NCI-H510A (cell line): ENCODE measurements around the gene SLC25A6.
"Not testable (repeated sequence)": the region's sequence is repeated elsewhere in the genome, so short reads cannot be mapped to it uniquely, and the experiment has no call there.

Experiments used
- DNase-seq: peaks from one replicate; lab custom pipeline; 2025; lab: John Stamatoyannopoulos, UW

Gene SLC25A6

DNA sequence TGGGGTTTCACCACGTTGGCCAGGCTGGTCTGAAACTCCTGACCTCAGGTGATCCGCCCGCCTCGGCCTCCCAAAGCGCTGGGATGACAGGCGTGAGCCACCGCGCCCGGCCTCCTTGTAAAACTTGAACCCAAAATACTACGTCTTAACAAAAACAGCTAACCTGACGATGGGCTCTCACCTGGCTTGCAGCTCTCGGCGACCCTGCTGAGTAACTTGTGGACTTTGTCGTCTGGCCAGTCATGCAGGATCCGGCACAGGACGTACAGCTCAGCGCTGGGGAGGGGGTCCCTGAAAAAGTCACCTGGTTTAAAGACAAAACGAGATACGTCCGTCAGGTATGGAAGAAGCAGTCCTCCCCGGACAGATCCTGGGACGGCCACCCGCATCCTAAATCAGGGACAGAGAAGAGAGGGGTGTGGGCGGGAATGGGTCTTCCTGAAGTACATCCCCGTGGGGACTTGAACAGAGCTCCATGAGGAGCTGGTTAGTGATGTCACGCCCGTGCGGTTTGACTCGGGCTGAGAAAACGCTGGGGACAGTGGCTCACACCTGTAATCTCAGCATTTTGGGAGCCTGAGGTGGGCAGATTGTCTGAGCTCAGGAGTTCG, 20.7 kb upstream of the SLC25A6 start:
- no peak for DNase-seq

DNA sequence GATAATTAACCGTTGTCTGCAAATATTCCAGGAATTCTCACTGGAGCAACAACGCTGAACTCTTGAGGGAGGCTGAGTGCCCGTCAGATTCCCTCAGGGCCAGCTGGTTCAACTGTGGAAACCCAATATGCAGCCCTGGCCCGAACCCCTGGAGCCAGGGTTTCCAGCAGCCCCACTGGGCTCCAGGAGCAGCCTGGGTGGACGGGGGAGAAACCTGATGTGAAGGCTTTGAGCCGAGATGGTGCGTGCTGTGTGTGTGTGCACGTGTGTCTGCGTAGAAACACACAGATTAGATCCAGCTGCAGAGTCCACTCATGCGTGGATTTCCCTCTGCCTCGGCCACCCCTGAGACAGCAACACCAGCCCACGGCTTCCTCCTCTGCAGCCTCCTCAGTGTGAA, 19.4 kb upstream of the SLC25A6 start:
- DNase-seq = no peak

DNA sequence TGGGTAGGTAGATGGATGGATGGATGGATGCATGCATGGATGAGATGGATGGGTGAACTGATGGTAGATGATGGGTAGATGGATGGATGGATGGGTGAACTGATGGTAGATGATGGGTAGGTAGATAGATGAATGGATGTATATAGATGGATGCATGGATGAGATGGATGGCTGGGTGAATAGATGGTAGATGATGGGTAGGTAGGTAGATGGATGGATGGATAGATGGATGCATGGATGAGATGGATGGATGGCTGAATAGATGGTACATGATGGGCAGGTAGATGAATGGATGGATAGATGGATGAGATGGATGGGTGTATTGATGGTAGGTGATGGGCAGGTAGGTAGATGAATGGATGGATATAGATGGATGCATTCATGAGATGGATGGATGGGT, 15.1 kb upstream of the SLC25A6 start:
- no peak for DNase-seq

DNA sequence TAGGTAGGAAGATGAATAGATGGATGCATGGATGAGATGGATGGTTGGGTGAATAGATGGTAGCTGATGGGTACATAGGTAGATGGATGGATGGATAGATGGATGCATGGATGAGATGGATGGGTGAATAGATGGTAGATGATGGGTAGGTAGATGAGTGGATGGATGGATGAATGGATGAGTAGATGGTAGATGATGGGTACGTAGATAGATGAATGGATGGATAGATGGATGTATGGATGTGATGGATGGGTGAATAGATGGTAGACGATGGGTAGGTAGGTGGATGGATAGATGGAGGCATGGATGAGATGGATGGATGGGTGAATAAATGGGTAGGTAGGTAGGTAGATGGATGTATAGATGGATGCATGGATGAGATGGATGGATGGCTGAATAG, 13.9 kb upstream of the SLC25A6 start:
- DNase-seq = not testable (repeated sequence)

DNA sequence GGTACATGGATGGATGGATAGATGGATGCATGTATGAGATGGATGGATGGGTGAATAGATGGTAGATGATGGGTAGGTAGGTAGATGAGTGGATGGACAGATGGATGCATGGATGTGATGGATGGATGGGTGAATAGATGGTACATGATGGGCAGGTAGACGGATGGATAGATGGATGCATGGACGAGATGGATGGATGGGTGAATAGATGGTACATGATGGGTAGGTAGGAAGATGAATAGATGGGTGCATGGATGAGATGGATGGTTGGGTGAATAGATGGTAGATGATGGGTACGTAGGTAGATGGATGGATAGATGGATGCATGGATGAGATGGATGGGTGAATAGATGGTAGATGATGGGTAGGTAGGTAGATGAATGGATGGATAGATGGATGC, 12.0 kb upstream of the SLC25A6 start:
- not testable (repeated sequence) for DNase-seq

DNA sequence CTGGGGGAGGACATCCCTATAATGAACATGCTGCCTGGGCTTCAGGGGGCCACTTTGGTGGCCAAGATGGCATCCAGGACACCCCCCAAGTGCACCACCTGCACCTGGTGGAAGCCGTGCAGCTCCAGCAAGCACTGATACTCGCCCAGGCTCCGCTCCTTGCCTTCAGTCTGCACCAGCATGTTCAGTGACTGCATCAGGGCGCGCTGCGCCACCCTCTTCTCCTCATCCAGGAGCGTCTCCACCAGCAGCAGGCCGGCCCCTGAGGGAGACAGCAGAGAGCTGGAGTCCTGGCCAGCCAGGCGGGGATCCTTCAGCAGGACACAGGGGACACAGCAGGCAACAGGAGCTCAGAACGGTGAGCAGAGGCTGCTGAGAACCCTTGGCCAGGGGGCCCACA, 11.3 kb upstream of the SLC25A6 start:
- no peak for DNase-seq

DNA sequence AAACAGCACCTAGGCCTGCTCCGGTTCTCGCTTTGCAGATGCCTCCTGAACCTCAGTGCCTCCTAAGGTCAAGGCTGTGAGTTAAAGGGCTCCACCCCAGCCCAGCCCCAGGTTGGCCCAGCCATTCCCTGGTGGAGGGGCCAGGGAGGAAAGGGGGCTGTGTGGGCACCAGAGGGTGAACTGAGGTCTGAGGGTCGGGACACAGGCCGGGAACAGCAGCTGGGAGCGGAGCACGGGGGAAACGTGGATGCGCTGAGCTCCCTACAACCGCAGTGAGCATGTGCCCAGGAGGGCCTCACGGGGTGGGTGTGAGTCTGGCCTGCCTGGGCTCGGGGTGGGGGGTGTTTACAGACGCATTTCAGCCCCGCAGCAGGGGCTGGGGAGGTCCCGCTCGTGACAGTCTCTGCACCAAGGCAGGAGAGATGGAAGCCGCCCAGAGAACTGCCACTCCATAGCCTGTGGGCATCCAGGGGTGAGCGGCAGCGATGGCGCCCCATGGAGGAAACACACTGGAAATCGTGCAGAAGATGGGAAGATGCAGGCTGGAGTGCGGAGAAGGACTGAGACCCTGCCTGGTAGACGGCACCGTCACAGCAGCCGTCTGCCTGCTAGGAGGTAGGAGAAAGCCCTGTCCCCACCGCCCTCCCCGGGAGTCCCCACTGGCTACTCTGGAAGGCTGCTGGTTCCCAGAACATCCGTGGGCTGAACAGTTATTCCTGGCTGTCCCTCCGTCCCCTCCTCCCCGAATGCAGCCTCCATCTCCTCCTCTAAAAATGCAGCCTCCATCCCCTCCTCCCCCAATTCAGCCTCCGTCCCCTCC, 9.9 kb upstream of the SLC25A6 start:
- no peak for DNase-seq

DNA sequence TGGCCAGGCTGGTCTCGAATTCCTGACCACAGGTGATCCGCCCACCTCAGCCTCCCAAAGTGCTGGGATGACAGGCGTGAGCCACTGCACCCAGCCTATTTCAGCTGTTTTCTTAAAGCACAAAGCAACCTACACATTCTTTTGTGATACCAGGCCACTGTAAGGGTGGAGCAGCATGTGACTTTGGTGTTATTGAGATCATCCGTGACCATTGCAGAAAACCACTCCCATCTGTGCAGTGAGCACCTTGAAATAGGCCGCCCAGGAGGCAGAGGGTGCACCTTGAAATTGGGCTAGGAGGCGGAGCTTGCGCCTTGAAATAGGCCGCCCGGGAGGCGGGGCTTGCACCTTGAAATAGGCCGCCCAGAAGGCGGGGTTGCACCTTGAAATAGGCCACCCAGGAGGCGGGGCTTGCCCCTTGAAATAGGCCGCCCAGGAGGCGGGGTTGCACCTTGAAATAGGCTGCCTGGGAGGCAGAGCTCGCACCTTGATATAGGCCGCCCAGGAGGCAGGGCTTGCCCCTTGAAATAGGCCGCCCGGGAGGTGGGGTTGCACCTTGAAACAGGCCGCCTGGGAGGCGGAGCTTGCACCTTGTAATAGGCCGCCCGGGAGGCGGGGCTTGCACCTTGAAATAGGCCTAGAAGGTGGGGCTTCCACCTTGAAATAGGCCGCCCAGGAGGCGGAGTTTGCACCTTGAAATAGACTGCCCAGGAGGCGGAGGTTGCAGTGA, 9.0 kb upstream of the SLC25A6 start:
- DNase-seq = no peak

DNA sequence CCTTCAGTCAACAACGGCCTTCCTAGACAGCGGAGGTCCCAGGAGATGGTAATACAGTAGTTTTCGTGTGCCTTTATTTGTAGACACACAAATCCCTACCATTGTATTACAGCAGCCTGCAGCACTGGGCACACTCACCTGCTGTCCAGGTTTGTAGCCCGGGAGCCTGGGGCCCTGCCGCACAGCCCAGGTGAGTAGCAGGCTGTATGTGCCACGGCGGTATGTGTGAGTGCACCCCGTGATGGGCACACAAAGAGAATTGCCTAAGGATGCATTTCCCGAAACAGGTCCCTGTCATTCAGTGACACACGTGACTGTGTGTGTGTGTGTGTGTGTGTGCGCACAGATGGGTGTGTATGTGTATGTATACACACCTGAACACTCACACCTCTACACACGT, 8.1 kb upstream of the SLC25A6 start:
- DNase-seq = no peak

DNA sequence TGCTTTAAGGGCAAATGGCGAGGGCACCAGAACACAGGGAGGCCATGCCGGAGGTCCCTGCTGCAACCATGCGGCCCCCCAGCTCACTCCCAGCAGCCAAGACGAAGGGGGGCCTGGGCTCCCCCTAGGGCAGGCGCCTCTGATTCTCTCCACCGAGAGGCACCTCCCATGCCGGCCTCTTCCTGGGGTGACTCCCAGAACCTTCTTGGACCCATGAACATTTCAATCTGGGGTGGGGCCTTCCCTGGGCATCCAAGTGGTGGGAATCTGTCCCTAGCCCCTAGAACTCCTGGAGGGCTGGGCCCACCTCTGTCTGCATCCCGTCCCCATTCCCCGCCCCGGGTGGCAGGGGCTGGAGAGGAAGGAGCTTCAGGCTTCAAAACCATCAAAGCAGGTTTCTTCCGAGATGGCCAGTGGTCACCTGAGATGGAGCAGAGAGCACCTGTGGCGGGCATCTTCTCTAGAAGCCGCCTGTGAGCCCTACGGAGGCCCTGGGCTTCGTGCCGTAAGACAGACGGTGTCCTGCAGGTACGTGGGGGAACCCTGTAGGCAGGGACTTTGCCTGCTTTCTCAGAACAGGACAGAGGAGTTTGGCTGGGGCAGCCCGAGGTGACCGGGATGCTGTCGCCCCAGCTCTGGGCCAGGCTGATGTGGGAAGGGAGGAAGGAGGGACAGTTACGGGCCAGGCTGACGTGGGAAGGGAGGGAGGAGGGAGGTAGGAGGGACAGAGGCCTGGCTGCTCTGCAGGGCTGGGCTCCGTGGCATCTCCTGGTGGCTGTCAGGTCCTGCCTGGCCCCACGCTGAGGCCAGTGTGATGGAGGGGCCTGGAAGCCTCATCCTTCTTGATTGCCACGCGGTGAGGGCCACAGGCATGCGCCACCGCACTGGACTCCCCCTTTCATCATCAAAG, 6.8 kb upstream of the SLC25A6 start:
- no peak for DNase-seq

DNA sequence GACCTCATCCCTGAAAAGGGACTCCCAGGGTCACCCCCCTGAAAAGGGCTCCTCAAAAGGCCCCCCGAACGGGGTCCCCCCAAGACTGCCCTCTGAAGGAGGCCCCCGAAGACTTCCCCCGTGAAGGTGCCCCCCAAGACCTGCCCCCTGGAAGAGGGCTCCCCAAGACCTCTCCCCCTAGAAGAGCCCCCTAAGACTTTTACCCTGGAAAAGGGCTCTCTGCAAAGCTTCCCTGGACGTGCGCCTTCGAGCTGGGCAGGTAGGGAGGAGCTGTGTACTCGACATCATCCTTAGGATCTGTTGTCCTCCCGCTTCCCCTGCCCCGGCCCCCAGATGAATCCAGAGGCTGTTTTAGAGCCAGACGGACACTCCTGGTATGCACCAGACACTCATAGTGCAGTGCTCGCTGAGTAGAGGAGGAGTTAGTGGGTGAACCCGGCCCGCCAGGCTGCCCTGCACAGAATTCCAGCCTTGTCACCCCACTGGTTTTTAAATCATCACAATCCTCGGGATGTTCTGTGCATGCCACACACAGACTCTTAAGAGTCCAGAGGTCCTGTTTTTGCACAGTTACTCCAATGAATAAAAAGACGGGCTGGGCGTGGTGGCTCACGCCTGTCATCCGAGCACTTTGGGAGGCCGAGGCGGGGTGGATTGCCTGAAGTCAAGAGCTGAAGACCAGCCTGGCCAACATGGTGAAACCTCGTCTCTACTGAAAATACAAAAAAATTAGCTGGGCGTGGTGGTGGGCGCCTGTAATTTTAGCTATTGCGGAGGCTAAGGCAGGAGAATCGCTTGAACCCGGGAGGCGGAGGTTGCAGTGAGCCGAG, 5.7 kb upstream of the SLC25A6 start:
- DNase-seq = no peak

DNA sequence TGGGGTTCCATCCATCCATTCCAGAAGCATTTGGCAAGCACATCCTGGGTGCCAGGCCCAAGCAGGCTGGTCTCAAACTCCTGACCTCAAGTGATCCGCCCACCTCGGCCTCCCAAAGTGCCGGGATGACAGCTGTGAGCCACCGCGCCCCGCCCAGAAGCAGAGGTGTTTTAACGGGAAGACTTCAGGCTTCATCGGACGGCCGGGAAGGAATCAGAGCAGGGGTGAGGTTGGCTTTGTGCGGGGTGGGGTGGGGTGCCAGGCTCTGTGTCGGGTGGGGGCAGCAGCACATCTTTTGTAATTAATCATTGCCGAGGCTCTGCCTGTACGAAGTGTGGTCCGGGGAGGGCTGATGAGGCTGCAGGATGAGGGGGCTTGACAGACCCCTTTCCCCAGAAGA, 5.1 kb upstream of the SLC25A6 start:
- DNase-seq = no peak

DNA sequence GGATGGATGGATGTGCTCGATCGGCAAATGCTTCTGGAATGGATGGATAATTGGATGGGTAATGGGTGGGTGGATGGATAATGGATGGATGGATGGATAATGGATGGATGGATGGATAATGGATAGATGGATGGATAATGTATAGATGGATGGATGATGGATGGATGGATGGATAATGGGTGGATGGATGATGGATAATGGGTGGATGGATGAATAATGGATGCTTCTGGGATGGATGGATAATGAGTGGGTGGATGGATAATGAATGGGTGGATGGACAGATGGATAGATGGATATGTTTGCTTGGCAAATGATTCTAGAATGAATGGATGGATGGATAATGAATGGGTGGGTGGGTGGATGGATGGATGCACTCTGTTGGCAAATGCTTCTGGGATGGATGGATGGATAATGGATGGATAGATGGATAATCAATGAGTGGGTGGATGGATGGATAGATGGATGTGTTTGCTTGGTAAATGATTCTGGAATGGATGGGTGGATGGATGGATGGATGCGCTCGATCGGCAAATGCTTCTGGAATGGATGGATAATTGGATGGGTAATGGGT, 3.8 kb upstream of the SLC25A6 start:
- DNase-seq = no peak

DNA sequence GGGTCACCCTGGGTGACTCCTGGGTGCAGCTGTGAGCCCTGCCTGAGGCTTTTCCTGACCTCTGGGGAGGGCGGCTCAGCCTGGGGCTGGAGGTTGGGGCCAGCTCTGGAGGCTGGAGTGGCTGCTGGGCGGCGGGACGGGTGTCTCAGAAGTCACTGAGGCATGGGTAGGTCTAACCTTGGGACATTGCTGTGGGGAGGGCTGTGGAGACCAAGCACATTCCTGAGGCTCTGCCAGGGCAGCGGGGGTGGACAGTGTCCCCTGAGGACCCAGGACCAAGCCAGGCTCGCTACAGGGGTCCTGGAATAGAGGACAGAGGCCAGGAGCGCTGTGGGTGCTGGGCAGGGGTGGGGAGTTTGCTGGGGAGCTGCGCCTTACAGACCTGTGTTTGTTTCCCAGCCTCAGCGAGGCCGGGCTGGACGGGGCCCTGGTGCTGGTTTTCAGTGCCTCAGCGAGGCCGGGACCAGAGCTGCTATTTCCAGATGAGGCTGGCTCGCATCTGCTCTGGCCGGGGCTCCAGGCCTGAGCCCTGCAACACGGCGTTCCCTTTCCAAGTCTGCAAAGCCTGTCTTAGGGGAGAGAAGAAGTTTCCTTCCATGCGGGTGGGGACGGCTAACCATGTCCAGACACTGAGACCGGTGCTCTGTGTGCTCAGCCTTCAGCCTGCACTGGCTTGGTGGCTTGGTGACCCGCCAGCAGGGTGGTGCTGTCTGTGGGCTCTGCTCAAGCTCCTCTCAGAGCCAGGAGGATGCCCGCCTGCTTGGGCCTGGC, 3.0 kb upstream of the SLC25A6 start:
- no peak for DNase-seq

DNA sequence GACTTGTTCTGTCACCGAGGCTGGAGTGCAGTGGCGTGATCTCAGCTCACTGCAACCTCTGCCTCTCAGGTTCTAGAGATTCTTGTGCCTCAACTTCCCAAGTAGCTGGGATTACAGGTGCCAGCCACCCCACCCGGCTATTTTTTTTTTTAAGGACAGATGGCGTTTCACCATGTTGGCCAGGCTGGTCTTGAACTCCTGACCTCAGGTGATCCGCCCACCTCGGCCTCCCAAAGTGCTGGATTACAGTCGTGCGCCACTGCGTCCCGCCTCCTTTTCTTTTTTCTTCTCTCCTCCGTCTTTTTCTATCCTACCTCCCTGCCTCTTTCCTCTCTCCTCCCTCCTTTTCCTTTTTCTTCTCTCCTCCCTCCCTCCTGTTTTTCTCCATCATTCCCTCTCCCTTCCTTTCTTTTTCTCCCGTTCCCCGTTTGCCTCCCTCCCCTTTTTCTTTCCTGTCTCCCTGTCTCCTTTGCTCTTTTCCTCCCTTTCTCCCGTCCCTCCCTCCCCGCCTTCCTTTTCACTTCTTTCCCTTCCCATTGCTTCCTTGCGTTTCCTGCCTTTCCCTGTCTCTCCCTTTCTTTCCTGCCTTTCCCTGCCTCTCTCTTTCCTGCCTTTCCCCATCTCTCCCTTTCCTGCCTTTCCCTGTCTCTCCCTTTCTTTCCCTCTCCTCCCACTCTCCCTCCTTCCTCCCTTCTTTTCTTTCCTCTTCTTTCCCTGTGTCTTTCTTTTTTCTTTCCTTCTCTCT, 2.1 kb upstream of the SLC25A6 start:
- no peak for DNase-seq

DNA sequence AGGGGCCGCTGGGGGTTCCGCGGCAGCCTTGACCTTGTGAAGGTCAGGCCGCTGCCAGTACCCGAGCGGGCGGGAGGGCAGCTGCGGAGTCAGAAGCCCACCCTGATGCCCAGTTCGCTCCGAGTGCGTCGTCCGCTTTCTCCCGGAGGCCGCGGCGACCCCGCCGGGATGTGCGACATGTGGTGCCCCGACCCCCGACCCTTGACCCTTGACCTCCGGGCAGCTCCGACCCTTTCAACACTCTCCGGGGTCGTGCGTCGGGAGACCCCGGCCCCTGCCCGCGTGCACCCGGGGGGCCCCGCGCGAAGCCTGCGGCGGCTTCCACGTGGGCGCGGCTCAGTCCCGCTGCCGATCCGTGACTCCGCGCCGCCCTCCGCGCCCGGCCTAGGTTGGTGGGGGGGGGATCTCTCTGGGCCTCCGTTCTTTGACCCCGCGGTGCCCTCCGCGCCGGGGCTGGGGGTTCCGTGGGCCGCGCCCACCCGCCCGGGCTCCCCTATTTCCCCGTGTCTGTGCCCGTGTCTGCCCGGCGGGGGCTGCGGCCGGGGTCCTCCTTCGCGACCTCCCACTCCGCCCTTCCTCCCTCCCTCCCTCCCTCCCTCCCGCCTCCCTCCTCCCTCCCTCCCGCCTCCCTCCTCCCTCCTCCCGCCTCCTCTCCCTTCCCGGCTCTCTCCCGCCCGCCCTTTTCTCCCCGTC, 609 bp upstream of the SLC25A6 start:
- no peak for DNase-seq

DNA sequence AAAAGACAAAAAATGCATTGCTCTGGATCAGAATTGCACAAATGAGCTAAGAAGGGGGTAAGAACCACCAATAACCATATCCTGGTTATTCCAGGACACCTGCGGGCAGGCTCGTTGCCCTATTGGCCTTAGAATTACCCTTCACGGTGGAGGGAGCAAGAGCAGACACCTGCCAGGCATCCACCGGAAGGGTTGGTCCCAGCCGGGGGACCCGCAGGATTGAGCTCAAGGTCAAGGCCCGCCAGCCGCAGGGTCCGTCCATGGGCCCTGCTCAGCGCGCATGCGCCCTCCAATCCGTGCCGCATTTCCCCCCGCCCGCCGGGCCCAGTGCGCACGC, 575 bp downstream of the SLC25A6 start:
- no peak for DNase-seq

DNA sequence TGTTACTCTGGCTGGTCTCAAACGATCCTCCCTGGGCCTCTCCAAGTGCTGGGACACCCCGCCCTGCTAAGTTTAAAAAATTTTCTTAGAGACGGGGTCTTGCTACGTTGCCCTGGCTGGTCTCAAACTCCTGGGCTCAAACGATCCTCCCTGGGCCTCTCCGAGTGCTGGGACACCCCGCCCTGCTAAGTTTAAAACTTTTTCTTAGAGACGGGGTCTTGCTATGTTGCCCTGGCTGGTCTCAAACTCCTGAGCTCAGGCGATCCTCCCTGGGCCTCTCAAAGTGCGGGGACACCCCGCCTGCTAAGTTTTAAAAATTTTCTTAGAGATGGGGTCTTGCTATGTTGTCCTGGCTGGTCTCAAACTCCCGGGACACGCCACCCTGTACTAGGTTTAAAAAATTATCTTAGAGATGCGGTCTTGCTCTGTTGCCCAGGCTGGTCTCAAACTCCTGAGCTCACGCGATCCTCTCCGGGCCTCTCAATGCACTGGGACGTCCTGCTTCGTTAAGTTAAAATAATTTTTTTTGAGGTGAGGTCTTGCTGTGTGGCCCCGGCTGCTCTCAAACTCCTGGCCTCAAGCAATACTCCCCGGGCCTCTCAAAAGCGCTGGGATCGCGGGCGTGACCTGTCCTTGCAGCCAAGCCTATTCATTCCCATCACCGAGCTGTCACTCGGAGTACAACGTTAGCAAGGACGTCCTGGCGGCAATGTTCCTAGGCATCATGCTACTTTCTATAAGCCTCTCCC, 1.1 kb downstream of the SLC25A6 start:
- DNase-seq = no peak
